K562 (cell line): ENCODE measurements around the gene MGAT4D. TPM values are rescaled to one million over a fixed set of nuclear protein-coding genes. Genes with fewer than 3 reads are reported as not detected.
A peak's percentile ranks its signal among the peaks of the same experiment; 100 is the strongest.

Source experiments
- CBFB ChIP-seq: sonication (generic); formaldehyde crosslinking; IDR thresholded peaks from 2 replicates; pipeline ENCODE4 v1.4.0; 2020; ENCODE audit warnings: mild to moderate bottlenecking, missing genetic modification reagents
- CEBPZ ChIP-seq: fragments of 150-350 bp; IDR thresholded peaks from 2 replicates; pipeline ENCODE4 v1.6.1; 2014; ENCODE audit warnings: low read depth, mild to moderate bottlenecking, low read length, borderline replicate concordance
- CLOCK ChIP-seq: fragments of 250-450 bp; sonication (Bioruptor Pico); IDR thresholded peaks from 2 replicates; pipeline ENCODE4 v1.4.0; 2020; ENCODE audit warnings: mild to moderate bottlenecking, moderate library complexity, borderline replicate concordance
- CREM ChIP-seq: IDR thresholded peaks from 2 replicates; pipeline ENCODE4 v1.6.1; 2014; ENCODE audit warnings: antibody characterized with exemption, low read depth
- DNMT1 ChIP-seq: fragments of 450-650 bp; IDR thresholded peaks from 2 replicates; pipeline ENCODE4 v1.6.1; 2016; ENCODE audit warnings: antibody characterized with exemption, mild to moderate bottlenecking
- E2F8 ChIP-seq: fragments of 450-650 bp; IDR thresholded peaks from 2 replicates; pipeline ENCODE4 v1.7.1; 2018; ENCODE audit warnings: mild to moderate bottlenecking, low read depth; ENCODE audit not compliant: partially characterized antibody
- FUS ChIP-seq: fragments of 200-400 bp; formaldehyde crosslinking; optimal IDR thresholded peaks from 2 replicates; pipeline ENCODE3; 2017; ENCODE audit warnings: low read depth, low read length
- HNRNPK ChIP-seq: fragments of 200-400 bp; formaldehyde crosslinking; IDR thresholded peaks from one replicate; pipeline ENCODE4 v1.6.1; 2018; ENCODE audit warnings: mild to moderate bottlenecking, low read depth, low read length; ENCODE audit not compliant: poor library complexity, severe bottlenecking
- KDM1A ChIP-seq, 2 experiments: fragments of 450-650 bp; IDR thresholded peaks; 2 replicates each; pipeline ENCODE4 v1.6.1; 2016; ENCODE audit warnings: mild to moderate bottlenecking in 2 of 2
- MAFF ChIP-seq: IDR thresholded peaks from 2 replicates; pipeline ENCODE4 v1.6.1; 2012; ENCODE audit warnings: low read length, improper control_type of control experiment
- MYC ChIP-seq, 2 experiments: fragments of 250-450 bp in 1 of 2; sonication (Bioruptor Pico) in 1 of 2; IDR thresholded peaks; 2 replicates each; pipeline versions ENCODE4 v1.5.1 to v1.6.1; 2012 to 2021; ENCODE audit warnings: low read depth in 2 of 2, borderline replicate concordance in 1 of 2, improper control_type of control experiment in 1 of 2, low read length in 1 of 2, mild to moderate bottlenecking in 1 of 2, moderate library complexity in 1 of 2
- NR2C1 ChIP-seq, 2 experiments: fragments of 450-650 bp; IDR thresholded peaks; 2 replicates each; pipeline ENCODE4 v1.6.1; 2017; ENCODE audit warnings: mild to moderate bottlenecking in 2 of 2, antibody characterized with exemption in 1 of 2, inconsistent platforms in 1 of 2, missing compliant biosample characterization in 1 of 2, missing genetic modification characterization in 1 of 2
- NRF1 ChIP-seq, 2 experiments: fragments of 450-650 bp; IDR thresholded peaks in 1 of 2; conservative IDR thresholded peaks in 1 of 2; 2 replicates each; pipeline ENCODE4 v1.6.1; 2014; ENCODE audit warnings: mild to moderate bottlenecking in 2 of 2
- RFX5 ChIP-seq: IDR thresholded peaks from 2 replicates; pipeline ENCODE4 v1.6.1; 2011; ENCODE audit warnings: low read depth, mild to moderate bottlenecking, improper control_type of control experiment, low read length
- SMAD4 ChIP-seq: fragments of 250-450 bp; sonication (Bioruptor Pico); conservative IDR thresholded peaks from 2 replicates; pipeline ENCODE4 v1.8.0; 2021; ENCODE audit warnings: inconsistent platforms, mild to moderate bottlenecking, moderate library complexity
- SMARCB1 ChIP-seq: IDR thresholded peaks from 2 replicates; pipeline ENCODE4 v1.6.1; 2011; ENCODE audit warnings: improper control_type of control experiment, low read depth; ENCODE audit not compliant: insufficient read length
- TFAP4 ChIP-seq: sonication (generic); formaldehyde crosslinking; IDR thresholded peaks from 2 replicates; pipeline ENCODE4 v1.8.0; 2022; ENCODE audit warnings: missing genetic modification reagents, mild to moderate bottlenecking, moderate library complexity, borderline replicate concordance
- ZNF12 ChIP-seq: sonication (generic); formaldehyde crosslinking; IDR thresholded peaks from 2 replicates; pipeline ENCODE4 v1.4.0; 2020; ENCODE audit warnings: mild to moderate bottlenecking, missing genetic modification reagents
- ZNF764 ChIP-seq: fragments of 250-450 bp; sonication (Bioruptor Pico); IDR thresholded peaks from 2 replicates; pipeline ENCODE4 v1.4.0; 2020; ENCODE audit warnings: low read depth, mild to moderate bottlenecking, moderate library complexity
- polyA plus RNA-seq, 8 experiments: library from polyadenylated mRNA; depleted of rRNA in 4 of 8; stranded (reverse) in 5 of 8; unstranded in 3 of 8; fragments of >200 nt; fragmentation: Nextera tagmentation in 2 of 8; fragmentation: Illumina TruSeq in 1 of 8; extraction: Ambion mirVana in 2 of 8; extraction: Trizol in 1 of 8; gene quantifications; 2 replicates each; pipeline versions ENCODE4 v1.2.1 to v1.2.3, GENCODE V29; 2011 to 2014; ENCODE audit warnings: inconsistent platforms in 1 of 8, missing spikeins in 1 of 8
- total RNA-seq, 7 experiments: library from RNA; depleted of rRNA in 6 of 7; stranded (reverse); fragments of >200 nt in 6 of 7; fragmentation: Illumina TruSeq in 2 of 7; extraction: Trizol in 2 of 7; gene quantifications; 2 replicates each; pipeline versions ENCODE4 v1.2.1 to v1.2.3, GENCODE V29; 2011 to 2021; ENCODE audit warnings: low replicate concordance in 1 of 7

The MGAT4D gene
- total and polyA plus RNA-seq, 9 of the 15 experiments (the other 6 are each of a cell fraction or from before 2014, with no cell fraction given) = not detected

GRCh38 chr4:140529434-140529833, 31.3 kb upstream of the MGAT4D start (continued):
- peak; percentile 63 for TF ChIP-seq MYC (IDR thresholded peaks at IDR 0.05; ENCODE audit: low read depth, low read length)
- TF ChIP-seq MYC (CRISPR knock-in tag; IDR thresholded peaks at IDR 0.05; ENCODE audit: borderline replicate concordance, low read depth) = no peak
- no peak for TF ChIP-seq SMAD4
- TF ChIP-seq RFX5 = no peak
- TF ChIP-seq NRF1 (conservative IDR thresholded peaks at IDR 0.05 in 1 of 2, IDR thresholded peaks at IDR 0.05 in 1 of 2) = no peak
- TF ChIP-seq CBFB (CRISPR knock-in tag) = no peak
- TF ChIP-seq CLOCK (CRISPR knock-in tag) = no peak
- TF ChIP-seq KDM1A (IDR thresholded peaks at IDR 0.05) = peak; percentile 87 to 94
- TF ChIP-seq ZNF12 (CRISPR knock-in tag) = no peak
- TF ChIP-seq TFAP4 (CRISPR knock-in tag) = no peak
- TF ChIP-seq E2F8 = peak; percentile 79
- TF ChIP-seq CEBPZ = no peak
- no peak for TF ChIP-seq DNMT1
- no peak for TF ChIP-seq FUS
- TF ChIP-seq ZNF764 (CRISPR knock-in tag) = no peak
- TF ChIP-seq CREM = peak; percentile 60
- no peak for TF ChIP-seq SMARCB1
- no peak for TF ChIP-seq MAFF
- peak; percentile 93 for TF ChIP-seq NR2C1 (IDR thresholded peaks at IDR 0.05)
- TF ChIP-seq NR2C1 (tag; IDR thresholded peaks at IDR 0.05) = peak; percentile 94
- no peak for TF ChIP-seq HNRNPK
